NCI-H2196 (cell line): ENCODE measurements around the gene EID1.

Experiments
- DNase-seq: peaks from one replicate; lab custom pipeline; 2025; ENCODE audit not compliant: unreplicated experiment; lab: John Stamatoyannopoulos, UW

Gene EID1

DNA sequence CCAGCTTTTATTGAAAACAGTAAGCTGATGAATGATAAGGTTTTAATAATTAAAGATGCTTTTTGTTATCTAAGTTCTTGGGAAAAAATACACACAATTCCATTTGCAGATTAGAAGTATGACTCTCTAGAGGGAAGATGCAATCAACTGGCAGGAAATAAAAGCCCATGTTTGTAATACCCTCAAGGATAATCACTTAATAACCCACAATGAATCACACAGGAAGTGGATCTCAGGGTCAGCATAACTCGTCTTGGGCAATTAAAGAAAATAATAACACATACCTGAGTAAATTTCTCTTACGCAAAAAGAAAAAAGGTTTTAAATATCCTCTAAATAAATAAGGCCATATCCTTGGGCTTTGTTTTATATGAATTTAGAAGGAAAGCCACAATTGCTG is 9.4 kb upstream of the EID1 start:
- DNase-seq = no peak

DNA sequence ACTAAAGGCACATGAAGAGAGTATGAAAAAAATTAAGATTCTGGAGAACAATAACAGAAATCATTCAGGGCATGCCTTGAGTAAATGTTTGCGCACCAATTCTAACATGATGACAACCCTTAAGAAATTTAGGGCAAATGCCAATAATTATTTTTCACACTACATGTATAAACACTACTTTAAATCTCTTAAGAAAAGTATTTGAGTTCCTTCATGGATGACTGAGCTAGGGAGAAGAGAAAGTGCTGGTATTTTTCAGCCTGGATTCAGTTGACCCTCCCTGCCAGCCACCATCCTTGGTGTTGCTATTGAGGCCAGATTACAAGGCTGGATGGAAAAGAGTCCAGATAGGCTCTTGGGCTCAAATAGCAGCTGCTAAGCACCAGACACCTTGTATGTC is 8.0 kb upstream of the EID1 start:
- DNase-seq = no peak

GRCh38 chr15:48871542-48871941 is 6.4 kb upstream of the EID1 start:
- no peak for DNase-seq

GRCh38 chr15:48872632-48873031 is 5.3 kb upstream of the EID1 start:
- no peak for DNase-seq

- DNase-seq = no peak
Observed at GRCh38 chr15:48875241-48875960, 2.5 kb upstream of the EID1 start.

DNA sequence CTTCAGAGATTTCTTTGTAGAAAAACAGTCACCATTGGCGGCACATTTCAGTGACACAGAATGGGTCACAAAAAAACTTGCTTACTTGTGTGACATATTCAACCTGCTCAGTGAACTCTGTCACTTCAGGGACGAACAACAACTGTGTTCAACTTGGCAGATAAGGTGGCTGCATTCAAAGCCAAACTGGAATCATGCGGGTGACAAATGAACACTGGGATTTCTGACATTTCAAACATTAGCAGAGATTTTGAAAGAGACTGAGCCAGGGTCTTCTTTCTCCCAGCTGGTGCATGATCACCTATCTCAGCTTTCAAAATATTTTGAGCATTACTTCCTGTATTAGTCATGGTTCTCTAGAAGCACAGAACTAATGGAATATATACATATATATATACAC is 1.9 kb upstream of the EID1 start:
- DNase-seq = no peak

GRCh38 chr15:48880070-48880634 is 2.2 kb downstream of the EID1 start:
- no peak for DNase-seq

DNA sequence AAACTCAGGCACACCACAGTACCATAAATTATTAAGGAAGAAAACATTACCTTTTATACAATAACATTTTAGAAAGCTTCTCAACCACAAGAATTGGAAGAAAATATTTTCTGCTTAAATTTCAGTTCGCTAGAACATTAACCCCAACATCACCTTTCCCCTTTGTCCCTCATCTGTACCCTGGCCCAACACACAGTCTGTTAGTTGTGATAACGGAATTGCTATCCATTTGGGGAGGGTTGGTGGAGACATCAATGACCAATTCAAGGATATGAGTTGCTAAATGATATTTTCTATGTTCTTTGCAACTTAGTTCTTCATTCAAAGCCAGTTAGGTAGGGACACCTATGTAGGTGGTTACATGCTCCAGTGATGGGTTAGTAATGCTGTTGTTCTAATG is 5.8 kb downstream of the EID1 start:
- no peak for DNase-seq

DNA sequence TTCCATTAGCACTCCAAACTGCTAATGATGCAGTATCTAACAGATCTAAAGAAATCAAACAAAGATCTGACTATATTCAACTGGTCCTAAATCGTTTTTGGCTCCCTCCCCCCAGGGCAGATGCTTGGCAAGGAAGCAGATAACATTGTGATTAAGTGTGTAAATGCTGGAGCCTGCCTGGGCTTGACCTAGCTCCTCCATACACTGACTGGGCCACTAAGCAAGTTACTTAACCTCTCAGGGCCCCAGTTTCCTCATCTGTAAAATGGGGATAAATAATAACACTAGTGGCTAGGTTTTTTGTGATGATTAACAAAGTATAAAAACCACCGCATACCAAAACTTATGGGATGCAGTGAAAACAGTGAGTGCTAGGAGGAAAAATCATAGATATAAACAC is 9.2 kb downstream of the EID1 start:
- no peak for DNase-seq

DNA sequence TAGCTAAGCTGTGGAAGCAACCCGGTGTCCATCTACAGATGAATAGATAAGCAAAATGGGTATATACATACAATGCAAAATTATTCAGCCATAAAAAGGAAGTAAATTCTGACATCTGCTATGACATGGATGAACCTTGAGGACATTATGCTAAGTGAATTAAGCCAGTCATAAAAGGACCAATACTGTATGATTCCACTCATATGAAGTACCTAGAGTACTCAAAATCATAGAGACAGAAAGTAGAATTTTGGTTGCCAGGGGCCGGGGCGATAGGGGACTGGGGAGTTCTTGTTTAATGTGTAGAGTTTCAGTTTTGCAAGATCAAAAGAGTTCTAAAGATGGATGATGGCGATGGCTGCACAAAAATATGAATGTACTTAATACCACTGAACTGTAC is 10.3 kb downstream of the EID1 start:
- DNase-seq = no peak

DNA sequence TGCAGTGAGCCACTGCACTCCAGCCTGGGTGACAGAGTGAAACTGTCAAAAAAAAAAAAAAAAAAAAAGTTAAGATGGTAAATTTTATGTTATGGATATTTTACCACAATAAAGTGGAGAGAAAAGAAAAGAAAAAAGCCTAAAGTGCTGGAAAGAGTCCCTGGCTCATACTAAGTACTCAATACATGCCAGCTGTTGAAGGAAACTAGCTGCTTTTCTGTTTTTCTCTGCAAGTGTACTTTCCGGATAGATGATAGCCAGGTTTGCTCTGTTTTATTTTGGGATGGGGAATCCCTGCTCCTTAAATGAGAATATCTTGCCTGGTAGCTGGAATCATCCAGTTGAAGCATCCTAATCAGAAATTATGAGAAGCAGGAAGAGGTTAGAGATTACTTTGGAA is 10.9 kb downstream of the EID1 start:
- DNase-seq = no peak

- no peak for DNase-seq
Observed at GRCh38 chr15:48889925-48890324, 12.0 kb downstream of the EID1 start.

DNA sequence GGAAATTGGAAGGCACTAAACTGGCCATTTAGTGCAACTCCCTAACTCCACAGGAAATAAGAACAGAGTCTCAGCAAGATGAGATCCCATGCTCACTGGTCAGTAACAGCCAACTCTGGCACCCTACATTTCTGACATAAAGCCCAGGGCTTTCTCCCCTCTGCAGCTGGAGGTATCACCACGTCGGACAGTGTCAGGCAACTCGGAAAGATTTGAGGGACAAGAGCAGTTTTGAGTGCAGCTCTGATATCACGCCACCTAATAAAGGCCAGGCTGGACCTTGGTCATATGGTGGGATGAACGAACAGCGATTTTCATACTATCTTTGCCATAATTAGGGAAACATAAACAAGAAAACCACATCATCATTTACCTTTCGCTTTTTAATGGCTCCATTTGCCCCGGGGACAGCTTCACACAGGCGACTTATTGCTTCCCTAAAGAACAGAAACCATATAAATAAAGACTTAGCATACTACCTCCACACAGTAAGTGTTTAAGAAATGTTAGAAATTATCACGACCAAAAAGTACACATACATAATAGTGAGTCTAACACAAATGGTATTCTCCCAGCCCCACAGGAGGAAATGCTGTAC is 12.5 kb downstream of the EID1 start:
- DNase-seq = no peak

GRCh38 chr15:48891232-48891765 is 13.4 kb downstream of the EID1 start:
- no peak for DNase-seq

GRCh38 chr15:48893311-48893710 is 15.4 kb downstream of the EID1 start:
- no peak for DNase-seq

DNA sequence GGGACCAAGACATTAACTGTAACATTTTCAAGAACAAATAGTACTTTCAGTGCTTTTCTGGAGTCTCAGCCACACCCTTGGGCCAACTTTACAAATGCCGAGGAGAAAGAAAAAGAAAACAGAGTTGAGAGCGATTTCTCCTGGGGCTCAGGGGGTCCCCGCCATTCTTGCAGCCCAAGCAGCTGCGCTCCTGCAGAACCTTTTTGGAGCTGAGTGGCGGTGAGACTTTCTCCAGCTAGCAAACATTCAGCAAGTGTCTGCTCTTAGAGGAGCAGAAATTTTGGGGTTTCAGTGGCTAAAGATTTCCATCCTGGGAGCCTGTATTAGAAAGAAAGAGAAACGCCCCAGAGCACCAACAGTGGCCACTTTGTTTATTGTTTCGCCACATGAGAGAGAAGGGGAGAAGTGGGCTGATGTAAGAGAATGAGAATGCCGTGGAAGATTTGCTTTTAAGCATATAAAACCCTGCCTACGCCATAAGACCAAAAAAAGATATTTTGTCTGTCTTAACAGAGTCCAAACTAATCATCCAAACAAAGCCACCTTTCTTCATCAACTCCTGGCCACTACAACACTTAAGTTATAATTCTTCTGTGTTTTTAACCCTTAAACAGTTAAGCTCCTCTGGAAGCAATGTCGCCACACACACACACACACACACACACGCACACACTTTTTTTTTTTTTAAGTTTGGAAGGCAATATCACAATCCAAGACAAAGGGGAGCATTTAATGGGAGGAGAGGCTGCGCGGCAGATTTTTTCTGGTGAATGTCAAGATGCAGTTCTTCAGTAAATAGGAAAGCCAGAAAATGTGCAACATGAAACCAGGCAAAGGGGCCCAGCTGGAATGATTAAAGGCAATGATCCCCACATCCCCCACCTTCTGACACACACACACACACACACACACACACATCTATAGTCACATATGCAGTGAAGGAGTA is 19.2 kb downstream of the EID1 start:
- DNase-seq = no peak

GRCh38 chr15:48898032-48898431 is 20.1 kb downstream of the EID1 start:
- no peak for DNase-seq

DNA sequence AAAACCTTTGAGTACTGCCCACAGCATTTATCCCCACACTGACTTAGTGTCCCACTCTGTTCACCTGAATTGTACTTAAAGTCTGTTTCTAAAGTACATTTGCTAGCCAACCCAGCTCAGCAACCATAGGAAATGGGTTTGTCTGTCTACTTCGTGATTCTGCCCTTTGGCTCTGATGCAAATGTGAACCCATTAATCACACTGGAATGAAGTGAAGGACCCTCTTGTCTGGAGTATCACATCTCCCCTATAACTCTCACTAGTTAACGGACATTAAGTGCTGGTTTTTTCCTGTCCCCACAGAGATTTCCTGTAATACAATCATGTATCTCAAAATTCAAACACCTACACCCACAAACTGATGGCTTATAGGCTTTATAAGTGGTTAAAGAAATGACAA is 20.5 kb downstream of the EID1 start:
- no peak for DNase-seq

DNA sequence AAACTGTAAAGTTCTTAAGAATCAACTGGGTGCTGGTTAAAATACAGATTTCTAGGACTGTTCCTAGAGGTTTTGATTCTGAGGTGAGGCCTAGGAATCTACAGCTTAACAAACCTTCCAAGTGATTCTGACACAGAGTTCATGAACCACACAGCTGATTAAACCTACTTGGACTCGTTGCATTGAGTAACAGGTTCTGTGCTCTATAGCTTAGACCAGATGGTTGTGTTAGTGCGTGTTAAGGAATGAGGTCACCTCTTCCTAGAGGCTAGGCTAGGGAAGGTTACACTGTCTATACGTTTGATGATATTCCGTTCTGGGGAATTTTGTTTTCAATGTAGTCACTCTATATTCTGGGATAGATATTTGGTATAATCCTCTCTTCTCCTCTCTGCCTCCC is 21.9 kb downstream of the EID1 start:
- no peak for DNase-seq

- DNase-seq = no peak
Observed at GRCh38 chr15:48904758-48905157, 26.8 kb downstream of the EID1 start.

DNA sequence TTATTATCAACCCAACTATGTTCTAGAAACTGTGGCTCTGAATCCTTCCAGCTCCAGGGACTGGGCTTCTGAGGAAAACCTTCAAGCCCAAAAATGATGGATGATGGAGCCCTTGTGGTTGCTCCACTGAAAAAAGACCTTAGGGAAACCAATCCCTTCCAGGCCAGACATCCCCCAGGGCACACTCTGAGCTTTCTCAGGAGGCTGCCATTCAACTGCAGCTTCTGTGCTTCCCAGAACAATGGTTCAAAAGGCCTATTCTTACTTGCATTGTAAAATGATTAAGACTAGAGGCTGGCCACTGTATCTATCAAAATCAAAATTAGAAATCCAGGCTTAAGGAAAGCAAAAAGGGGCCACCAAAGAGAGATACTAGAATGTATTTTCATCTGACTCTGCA is 27.3 kb downstream of the EID1 start:
- DNase-seq = no peak
